Urothelium cell line (cell line): ENCODE results near the gene MARK4.

Experiments
- DNase-seq: peaks from one replicate; pipeline ENCODE4 v3.0.0; 2011; ENCODE audit warnings: low spot score, mixed read lengths
- FAIRE-seq: peaks from 2 replicates; lab custom pipeline; 2011; peaks lifted over from hg19 to GRCh38; lab: Jason Lieb, UNC

The MARK4 gene

GRCh38 chr19:45238556-45238955 lies 12.5 kb upstream of the MARK4 start:
- FAIRE-seq (no peak), DNase-seq (no peak)

DNA sequence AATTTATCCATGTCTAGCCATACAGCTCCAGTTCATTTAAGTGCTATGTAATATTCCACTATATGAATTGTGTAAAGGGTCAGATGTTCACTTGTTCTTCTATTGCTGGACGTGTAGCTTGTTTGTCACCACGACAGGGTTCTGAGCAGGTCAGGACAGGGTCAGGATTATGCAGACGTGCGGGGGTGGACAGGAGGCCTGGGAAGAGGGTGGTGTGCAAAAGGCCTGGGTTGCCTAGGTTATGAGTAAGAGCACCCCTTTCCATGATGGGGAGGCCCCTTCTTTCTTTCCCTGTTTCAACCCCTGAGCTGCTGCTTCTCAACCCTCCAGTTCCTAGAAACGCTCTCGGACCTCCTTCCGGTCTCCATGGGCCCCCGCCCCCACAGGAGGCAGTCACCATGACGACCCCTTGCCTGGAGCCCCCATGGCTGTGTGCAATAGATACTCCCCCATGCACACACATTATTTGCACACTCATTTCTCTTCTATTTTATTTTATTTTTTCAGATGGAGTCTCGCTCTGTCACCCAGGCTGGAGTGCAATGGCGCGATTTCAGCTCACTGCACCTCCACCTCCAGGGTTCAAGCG lies 7.8 kb upstream of the MARK4 start:
- no peak for FAIRE-seq
- DNase-seq, result no peak

DNA sequence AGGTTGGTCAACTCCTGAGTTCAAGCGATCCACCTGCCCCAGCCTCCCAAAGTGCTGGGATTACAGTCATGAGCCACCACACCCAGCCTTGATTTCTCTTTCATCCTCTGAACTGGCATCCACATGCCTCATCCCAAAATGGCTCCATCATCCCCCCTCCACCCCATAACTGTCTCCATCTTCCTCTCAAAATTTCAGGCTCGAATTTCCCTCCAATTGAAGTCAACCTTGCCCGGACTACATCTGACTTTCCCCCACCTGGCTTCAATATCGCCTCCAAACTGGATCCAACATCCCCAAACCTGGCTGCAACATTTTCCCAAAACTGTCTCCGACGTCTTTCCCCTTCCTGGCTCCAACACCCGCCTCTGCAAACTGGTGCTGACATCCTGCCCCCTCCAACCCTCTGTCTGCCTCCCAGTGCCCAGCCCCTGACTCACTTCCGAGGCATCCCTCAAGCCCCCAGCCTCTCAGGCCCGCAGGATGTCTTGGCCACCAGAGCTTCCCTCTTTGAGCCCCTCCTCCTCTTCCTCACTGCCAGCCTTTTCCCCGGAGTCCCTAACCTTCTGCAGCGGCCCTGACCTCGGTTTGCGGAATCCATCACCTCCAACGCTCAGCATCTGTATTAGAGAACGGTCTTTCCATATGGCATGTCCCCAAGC lies 6.8 kb upstream of the MARK4 start:
- FAIRE-seq (no peak), DNase-seq (peak; percentile 29)

- DNase-seq, result no peak
- no peak for FAIRE-seq
Observed at GRCh38 chr19:45245334-45245787, 5.7 kb upstream of the MARK4 start, which contains the start of gene EXOC3L2. TSS of gene EXOC3L2 (minus strand) at chr19:45245407. CDS start at chr19:45239045, 6,362 bp downstream.

DNA sequence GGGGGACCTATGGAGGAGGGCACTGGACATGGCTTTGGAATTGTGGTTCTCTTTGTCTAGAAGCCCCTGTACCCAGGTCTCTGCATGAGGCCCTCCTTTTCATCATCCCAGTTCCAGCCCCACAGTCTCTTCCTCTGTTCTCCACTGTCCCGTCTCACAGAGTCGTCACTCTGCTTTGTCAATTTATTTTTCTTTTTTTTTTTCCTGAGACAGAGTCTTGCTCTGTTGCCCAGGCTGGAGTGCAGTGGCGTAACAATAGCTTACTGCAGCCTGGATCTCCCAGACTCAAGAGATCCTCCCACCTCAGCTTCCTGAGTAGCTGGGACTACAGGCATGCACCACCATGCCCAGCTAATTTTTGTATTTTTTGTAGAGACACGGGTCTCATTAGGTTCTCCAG lies 5.2 kb upstream of the MARK4 start:
- DNase-seq, result no peak
- no peak for FAIRE-seq

GRCh38 chr19:45247136-45247535 lies 3.9 kb upstream of the MARK4 start:
- no peak for DNase-seq
- FAIRE-seq, result peak; percentile 46

DNA sequence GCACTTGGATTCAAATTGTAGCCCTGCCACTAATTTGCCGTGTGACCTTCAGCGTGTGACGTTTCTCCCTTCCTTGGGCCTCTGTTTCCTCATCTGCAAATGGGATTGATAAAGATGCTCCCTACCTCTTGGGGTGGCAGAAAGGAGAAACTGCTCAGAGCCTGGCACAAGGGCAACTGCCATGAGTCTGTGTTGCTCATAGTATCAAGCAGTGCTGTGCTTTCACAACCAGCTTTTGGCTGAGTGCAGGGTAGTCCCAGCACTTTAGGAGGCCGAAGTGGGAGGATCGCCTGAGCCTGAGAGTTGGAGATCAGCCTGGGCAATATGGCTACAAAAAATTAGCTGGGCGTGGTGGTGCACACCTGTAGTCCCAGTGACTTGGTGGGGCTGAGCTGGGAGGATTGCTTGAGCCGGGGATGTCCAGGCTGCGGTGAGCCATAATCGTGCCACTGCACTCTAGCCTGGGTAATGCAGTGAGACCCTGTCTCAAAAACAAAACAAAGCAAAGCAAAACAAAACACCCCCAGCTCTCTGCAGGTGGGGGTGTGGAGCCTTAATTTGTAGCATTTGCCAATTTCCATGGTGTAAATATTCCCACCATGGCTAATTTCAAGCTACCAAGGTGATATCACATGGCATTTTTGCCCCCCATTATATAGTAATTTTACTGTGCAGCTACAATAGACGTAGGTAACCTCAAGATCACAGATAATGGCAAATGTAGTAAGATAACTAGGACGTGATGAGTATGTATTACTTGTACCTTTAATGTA lies 1.6 kb upstream of the MARK4 start:
- no peak for FAIRE-seq
- DNase-seq, result no peak

DNA sequence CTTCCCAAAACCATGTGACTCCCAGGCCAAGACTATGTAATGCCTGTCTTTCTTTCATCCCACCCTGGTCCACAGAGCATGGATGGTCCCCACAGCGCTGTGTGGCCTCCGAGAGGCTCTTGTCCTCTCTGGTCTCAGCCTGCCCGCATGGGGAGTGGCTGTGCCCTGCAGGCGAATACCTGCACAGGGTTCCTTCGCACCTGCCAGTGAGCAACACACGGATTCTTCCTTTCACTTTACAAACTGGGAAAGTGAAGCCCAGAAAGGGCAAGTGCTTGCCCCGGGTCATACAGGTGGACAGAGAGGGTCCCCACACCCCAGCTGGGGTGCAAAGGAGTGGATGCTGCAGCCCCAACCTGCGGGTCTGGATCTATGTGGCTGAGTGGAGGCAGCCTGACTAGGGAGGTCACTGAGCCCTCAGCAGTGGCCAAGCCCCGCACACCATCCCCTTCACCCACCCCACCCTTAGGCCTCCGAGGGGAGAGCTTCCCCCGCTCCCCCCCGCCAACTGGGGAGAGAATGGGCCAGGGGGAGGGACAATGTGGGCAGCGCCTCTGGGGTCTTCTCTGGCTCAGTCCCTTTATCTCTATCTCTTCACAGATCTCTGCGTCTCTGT lies 747 bp upstream of the MARK4 start:
- FAIRE-seq (no peak), DNase-seq (no peak)

DNA sequence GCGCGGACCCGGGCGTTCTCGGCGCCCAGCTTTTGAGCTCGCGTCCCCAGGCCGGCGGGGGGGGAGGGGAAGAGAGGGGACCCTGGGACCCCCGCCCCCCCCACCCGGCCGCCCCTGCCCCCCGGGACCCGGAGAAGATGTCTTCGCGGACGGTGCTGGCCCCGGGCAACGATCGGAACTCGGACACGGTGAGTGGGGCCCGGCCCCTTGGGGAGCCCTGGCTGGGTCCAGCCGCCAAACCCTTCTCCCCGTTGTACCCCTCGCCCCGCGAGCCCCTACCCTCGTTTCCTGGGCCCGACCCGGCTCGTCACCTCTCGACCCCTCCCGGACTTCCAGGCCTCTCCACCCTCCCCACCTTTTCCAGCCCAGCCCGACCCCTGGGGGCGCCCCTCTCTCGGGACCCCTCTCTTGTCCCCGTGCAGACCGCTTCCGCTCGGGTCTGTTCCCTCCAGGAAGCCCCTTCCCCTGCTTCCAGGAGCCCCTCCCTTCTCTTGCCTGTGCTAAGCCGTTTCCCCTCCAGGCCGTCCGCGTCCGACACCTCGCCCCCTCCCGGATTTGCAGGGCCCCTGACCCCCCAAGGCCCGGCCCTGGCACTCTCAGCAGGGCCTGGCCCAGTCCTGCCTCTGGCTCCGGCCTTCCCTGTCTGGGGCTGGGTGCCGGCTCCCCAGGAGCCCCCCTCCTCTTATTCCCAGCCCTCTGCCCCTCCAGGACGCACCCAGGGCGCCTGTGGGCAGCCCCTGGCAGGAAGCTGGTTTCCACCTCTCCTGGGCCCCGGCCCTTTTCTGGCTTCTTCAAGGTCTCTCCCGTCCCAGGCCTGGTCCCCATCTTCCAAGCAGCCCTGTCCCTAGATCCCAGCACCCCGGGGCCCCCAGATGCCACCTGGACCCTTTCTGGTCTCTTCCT lies 632 bp downstream of the MARK4 start:
- FAIRE-seq (no peak), DNase-seq (peak; percentile 37)

DNA sequence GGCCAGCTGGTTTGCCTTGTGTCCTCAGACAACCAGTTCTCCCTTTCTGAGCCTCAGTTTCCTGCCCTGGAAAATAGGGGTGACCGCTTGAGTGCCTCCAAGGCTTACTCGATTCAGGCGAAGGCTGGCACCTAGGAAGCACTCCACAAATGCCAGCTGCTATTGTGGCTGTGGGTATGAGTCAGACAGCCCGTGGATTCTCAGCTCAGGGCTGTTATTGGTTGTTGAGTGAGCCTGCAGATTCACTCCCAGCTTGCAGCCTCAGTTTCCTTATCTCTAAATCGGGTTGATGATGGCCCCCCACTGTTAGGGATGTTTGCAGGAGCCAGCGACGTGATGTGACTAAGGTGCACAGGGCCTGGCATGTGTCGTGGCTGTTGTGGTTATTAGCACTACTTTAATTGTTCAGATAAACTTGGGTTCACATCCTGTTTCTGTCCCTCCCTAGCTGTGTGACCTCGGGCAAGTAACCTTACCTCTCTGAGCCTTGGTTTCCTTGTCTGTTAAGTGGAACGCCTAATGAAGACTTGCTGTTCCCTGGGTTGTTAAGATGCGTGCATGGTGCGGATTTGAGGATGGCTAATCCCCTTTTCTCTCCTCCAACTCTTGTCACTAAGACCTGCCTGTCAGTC lies 2.4 kb downstream of the MARK4 start:
- DNase-seq, result no peak
- FAIRE-seq, result peak; percentile 20

DNA sequence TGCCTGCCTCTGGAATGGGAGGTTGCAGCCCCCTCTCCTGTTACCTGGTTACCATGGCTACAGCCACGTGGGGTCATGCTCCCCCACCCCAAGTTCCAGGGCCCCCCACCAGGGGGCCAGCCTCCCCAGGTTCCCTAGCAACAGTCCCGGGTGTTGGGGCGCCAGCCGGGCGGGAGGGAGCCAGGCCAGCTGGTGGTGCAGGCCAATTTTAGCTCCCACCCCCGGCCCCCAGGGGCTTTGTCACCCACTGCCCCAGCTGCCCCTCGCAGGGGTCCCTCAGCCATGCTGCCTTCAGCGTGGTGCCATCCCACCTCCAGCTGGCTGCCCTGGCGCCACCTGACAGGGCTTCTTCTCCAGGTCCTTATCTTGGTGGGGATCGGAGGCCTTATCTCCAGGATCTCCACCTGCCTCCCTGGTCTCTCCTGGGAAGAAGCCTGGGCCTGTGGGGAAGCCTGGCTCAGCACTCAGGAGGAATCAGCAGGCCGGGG lies 3.0 kb downstream of the MARK4 start:
- no peak for DNase-seq
- FAIRE-seq, result no peak

- FAIRE-seq (no peak), DNase-seq (no peak)
Observed at GRCh38 chr19:45255611-45256157, 4.6 kb downstream of the MARK4 start.

DNA sequence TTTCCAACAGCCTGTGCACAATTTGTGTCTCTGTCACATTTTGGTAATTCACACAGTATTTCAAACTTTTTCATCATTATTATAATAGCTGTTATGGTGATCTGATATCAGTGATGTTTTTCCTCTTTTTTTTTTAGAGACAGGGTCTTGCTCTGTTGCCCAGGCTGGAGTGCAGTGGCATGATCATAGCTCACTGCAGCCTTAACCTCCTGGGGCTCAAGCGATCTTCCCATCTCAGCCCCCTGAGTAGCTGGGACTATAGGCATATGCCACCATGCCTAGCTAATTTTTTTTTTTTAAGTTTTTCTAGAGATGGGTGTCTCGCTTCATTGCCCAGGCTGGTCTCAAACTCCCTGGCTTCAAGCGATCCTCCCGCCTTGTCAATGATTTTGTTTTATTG lies 5.8 kb downstream of the MARK4 start:
- FAIRE-seq, result no peak
- no peak for DNase-seq

DNA sequence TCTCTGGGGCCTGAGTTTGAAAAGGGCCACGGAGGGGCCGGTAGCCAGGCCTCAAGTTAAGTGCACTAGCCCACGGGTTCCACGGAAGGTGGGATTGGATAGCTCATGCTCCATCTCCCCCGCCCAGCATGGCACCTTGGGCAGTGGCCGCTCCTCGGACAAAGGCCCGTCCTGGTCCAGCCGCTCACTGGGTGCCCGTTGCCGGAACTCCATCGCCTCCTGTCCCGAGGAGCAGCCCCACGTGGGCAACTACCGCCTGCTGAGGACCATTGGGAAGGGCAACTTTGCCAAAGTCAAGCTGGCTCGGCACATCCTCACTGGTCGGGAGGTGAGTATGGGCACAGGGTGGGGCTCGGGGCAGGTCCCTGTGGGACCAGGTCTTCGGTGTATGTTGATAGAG lies 7.8 kb downstream of the MARK4 start:
- no peak for FAIRE-seq

GRCh38 chr19:45262570-45262969 lies 11.5 kb downstream of the MARK4 start:
- FAIRE-seq (no peak), DNase-seq (no peak)

More for the DNA sequence above, 7.8 kb downstream of the MARK4 start:
- DNase-seq, result no peak

- no peak for FAIRE-seq
- DNase-seq, result no peak
Observed at GRCh38 chr19:45263013-45263412, 11.9 kb downstream of the MARK4 start.

- no peak for FAIRE-seq
Observed at GRCh38 chr19:45264781-45265317, 13.8 kb downstream of the MARK4 start.

GRCh38 chr19:45265375-45265774 lies 14.3 kb downstream of the MARK4 start:
- FAIRE-seq (no peak), DNase-seq (no peak)

More at GRCh38 chr19:45264781-45265317, 13.8 kb downstream of the MARK4 start:
- no peak for DNase-seq

GRCh38 chr19:45267296-45267695 lies 16.2 kb downstream of the MARK4 start:
- DNase-seq (no peak), FAIRE-seq (no peak)
